Measurements from ENCODE around the gene TMED3. TPM values are rescaled to one million over a fixed set of nuclear protein-coding genes. Genes with fewer than 3 reads are reported as not detected.

The TMED3 gene
- 121 and 161 TPM in 2 replicates for total RNA-seq

GRCh38 chr15:79310985-79311900 is at the start of gene TMED3:
Gene TMED3, plus strand, starts transcription at chr15:79311112. Its CDS starts 138 bp downstream, at chr15:79311250.

GRCh38 chr15:79282371-79283251 is 28.3 kb upstream of the TMED3 start, which contains the start of gene ANKRD34C:
Gene ANKRD34C, plus strand, starts transcription at chr15:79282722. Its CDS starts 10,563 bp downstream, at chr15:79293285.

Other genes with a start within 250 kb of the TMED3 start
- gene RASGRF1, start 220.3 kb upstream of the TMED3 start, total RNA-seq, result not detected in 2 replicates
- not detected in 2 replicates for gene ANKRD34C, start 28.4 kb upstream of the TMED3 start, total RNA-seq
- 1.2 and 2.6 TPM in 2 replicates for gene MINAR1, start 121.2 kb downstream of the TMED3 start, total RNA-seq

Measured in vein endothelial cell (primary cell).